SK-N-DZ (cell line): ENCODE measurements around the gene KRTAP12-4.
"Not testable (repeated sequence)": the region's sequence is repeated elsewhere in the genome, so short reads cannot be mapped to it uniquely, and the experiment has no call there.

Source experiments
- DNase-seq: peaks from one replicate; pipeline ENCODE4 v3.0.0-alpha.2; 2015; ENCODE audit warnings: low spot score

KRTAP12-4 gene

DNA sequence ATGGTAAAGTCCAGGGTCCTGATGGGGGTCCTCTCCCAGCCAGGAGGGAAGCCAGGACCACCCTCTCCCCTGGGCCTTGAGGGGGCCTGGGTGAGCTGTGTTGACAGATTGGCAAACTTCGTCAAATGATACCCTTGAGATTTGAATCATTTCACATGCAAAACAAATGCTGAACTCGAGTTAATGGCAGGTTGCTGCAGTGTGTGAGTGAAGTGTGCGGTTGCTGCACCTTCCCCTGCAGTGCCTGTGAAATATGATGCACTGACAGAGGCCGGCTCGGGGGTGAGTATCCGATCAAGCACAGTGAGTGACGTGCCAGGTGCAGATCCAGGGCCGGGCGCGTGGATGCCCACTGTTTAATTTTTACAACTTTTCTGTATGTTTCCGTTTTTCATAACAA, 33.2 kb upstream of the KRTAP12-4 start:
- no peak for DNase-seq

DNA sequence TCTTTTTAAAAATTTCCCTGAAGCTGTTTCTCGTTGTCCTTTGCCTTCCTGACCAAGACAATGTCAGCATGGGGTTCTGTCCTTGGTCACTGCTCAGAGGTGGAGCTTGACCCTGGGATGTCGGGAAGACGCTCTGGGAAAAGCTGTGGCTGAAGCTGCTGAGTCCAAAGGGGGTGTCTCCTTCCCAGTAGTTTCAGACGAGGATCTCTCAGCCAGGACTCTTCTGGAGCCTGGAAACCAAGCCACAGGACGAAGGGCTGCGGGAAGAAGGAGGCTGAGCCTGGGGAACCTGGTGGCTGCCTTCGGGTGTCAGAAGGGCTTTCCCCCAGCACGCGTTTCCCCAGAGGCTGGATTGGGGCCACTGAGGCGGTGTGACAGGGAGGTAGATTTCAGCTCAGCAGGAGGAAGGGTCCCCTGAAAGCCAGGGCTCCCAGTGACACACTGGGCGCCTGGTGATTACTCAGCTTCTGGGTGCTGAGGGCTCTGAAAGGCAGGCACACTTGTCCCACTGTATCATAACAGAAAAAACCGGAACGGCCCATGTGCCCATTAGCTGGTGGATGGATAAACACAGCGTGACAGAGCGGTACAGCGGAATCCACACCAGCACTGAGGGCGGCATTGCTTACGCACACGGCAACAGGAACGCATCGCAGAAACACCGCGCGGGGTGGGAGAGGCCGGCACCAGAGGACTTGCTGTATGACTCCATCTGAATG, 32.5 kb upstream of the KRTAP12-4 start:
- DNase-seq: no peak

DNA sequence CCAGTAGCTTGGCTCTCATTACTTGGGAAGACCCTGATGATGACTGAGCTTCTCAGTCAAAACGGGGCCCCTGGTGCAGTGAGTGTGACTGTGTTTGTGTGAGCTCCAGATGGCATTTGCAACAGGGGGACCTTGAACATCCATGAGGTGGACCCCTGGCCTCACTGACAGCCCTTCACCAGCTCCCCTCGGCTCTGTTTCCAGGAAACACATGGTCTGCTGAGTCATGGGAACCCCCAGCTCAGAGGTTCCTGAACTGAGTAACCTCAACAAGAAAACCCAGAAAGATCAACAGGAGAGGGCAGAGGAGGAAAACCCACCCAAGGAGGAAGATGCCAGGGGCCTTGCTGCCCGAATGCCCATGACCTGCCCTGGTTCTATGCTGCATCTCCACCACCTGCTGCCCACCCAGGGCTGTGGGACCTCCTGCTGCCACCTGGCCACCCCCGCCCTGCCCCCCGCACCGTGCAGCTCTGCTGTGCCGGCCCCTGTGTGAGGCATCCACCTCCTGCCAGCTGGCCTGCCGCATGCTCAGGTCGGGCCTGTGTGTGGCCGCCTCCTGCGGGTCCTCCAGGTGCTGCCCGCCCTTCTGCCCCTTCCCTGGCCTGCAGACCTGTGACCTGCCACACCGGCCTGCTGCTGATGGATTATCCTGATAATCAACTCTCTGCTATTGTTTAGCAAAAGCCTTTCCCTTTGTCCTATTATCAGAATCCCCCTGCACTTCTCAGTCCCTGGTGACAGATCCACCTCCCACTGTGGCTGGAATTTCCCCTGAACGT, 31.7 kb upstream of the KRTAP12-4 start:
- no peak for DNase-seq

DNA sequence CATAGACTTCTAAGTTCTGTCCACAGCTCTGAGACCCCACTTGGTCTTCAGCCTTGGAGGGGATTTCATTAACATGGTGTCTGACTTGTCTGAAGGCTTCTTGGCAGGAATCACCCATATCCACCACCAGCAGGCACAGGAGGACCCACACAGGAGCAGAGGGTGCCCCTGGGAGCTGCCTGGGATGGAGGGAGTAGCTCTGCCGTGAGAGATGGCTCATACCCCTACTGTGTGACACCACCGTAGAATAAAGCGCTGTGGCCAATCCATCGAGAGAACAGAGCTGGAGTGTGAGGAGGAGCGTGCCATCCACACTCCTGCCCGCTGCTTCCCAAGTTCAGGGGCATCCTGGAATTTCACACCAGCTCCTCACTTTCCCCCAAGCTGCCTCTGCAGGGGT, 30.6 kb upstream of the KRTAP12-4 start:
- DNase-seq: not testable (repeated sequence)

DNA sequence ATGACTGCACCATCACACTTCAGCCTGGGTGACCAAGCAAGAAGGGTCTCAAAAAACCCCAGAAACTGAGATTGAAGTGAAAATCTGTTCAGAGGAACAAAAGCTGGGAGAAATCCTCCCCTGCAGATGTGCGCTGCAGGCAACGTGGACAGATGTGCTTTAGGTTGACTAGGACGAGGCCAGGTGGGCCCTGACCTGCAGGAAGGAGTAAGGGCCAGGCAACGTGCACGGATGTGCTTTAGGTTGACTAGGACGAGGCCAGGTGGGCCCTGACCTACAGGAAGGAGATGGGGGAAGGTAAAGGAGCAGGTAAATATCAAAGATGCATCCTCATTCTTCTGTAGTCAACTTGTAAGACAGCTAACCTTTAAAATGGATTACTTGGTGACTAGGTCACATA, 30.0 kb upstream of the KRTAP12-4 start:
- no peak for DNase-seq

DNA sequence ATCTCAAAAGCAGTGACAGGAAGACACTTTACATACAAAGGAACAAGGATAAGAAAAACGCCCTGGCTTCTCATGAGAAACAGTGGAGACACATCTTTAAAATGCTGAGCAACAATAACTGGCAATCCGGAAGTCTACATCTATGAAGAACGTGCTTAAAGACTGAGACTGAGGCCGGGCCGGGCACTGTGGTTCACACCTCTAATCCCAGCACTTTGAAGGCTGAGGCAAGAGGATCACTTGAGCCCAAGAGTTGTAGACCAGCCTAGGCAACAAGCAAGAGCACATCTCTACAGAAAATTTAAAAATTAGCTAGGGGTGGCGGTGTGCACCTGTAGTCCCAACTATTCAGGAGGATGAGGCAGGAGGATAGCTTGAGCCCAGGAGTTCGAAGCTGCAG, 29.6 kb upstream of the KRTAP12-4 start:
- no peak for DNase-seq

DNA sequence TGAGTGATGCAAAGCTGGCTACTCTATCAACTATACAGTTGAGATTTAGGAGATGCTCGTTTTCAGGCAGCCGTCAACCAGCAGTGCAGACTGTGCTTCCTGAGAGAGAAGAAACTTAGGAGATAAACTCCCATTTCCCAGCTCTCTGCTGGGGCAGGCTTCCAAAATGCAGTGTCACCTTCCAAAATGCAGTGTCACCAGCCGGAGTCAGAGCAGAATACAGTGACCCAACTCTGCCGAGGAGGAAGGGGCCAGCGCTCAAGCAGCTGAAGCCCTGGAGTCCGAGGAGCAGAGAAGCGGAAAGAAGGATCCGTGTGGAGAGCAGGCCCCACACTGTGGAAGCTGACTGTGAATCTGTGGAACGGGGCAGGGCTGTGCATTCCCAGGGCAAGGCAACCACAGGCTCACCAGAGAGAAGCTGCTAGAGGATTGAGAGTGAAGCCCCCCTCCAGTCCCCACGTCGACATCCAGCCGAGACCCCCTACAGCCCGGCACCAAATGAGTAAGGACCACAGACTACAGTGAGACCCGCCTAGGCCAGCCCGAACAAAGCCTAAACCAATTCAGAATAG, 28.2 kb upstream of the KRTAP12-4 start:
- DNase-seq: no peak

DNA sequence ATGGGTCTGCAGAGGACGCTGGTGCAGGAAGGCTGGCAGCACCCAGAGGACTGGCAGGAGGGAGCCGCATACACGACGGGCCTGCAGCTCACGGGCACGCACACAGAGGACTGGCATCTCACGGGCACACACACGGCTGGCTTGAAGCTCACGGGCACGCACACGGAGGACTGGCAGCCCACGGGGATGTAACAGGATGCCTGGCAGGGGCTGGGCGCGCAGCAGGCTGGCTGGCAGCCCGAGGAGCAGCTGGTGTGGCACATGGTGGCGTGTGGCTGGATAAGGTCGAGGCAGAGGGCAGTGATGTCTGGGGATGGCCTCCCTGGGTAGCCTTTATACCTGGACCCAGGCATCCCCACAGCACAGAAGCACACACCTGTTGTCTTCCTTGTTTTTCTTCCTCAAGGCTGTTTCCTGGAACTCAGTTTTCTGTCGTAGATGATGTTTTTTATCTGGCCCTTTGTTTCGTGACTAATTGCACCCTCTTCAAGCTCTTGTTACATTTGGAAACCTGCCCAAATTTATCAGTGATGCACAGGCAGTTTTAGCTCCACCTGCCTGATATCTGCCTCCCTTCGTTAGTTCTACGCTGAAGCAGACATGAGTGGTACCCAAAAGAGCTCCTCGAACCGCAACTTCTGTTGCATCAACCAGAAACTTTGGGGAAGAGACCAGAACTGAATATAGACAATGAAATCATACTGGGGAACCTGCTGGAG, 27.6 kb upstream of the KRTAP12-4 start, which contains the start of gene KRTAP12-1:
TSS of gene KRTAP12-1 (minus strand) at position 303 of the 719 bp plus-strand sequence. CDS start at position 263, 40 bp downstream.
- DNase-seq: no peak

DNA sequence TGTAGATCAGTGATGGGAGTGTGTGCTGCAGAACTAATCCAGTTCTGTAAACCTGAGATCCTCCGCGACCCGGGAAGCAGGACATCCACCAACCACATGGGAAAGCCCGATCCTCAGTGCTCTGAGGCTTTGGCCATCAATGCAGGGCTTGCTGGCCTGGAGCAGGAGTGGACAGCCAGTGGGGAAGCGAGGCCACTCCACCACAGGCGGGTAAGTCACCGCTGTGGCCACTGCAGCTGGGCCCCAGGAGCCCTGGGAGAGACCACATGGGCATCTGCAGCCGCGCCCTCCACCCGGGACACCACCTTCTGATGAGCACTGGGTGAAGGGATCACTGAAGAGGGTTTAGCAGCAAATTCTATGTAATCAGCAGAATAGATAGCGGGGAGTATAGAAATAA, 26.7 kb upstream of the KRTAP12-4 start:
- no peak for DNase-seq

DNA sequence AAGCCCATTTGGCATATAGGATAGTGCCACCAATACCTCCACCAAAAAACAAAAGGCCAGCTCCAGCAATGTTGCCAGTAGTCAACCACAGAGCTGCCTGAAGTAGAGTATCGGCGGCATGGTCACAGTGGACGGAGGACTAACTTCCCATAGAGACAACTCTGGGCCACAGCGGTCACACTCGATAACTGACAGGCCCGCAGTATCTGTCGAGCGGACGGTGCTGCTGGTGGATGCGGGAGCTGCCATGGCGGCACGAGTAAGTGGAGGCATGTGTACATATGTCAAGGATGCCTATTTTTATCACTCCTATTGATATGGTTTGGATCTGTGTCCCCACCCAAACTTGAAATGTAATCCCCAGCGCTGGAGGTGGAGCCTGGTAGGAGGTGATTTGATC, 23.4 kb upstream of the KRTAP12-4 start:
- no peak for DNase-seq

DNA sequence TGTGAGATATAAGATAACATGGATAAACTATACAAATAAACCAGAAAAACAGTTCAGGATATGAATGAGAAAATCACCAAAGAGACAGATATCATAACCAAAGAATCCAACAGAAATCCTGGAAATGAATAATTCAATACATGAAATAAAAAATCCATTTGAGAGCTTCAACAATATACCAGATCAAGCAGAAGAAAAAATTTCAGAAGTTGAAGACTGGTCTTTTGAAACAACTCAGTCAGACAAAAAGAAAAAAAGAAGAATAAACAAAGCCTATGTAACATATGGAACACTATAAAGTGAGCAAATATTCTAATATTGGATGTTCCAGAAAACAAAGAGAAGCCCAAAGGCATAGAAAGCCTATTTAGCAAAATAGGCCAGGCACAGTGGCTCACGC, 17.5 kb upstream of the KRTAP12-4 start:
- DNase-seq: no peak

DNA sequence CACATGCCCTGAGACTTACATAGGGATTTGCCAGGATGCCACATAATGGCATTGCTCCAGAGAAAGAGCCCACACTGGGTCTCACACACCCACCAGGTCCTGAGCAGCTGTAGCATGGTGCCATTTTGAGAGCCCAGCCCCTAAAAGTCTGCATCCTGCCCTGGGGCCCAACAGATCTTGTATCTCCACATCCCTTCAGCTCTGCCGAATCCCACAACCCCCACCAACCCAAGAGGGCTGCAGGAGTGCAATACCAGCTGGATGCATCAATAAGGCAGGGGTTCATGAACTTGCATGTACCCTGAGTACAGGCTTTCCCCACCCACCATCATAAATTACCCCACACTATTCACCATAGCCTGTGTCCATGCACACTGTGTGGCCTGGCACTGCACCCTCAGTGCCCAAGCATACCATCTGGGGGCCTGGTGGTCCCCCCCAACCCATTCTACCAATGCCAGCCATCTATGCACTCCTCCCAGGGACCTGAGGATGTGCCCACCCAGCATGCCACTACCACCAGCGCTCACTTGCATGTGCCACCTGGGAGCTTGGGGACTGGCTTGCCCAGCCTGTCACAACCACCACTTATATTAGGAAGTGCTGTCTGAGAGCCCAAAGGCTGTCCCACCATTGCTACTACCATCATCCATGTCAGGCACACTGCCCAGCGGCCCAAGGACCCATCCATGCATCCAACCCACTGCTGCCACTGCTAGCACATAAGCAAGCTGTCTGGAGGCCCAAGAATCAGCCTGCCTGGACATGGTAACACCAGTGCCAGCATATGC, 16.4 kb upstream of the KRTAP12-4 start:
- DNase-seq: no peak

DNA sequence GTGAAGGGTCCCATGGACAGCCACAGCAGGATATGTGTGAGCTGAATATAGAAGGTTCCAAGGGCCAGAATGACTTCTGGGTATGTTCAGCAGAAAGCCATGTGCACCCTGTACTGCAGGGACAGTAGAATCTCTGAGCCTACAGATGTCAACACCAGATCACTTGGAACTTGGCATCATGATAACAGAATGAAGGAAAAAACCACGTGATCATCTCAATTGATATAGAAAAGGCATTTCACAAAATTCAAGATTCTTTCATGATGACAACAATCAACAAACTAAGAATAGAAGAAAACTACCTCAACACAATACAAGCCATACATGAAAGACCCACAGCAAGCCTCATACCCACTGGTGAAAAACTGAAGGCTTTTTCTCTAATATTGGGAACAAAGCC, 13.2 kb upstream of the KRTAP12-4 start:
- DNase-seq: no peak

DNA sequence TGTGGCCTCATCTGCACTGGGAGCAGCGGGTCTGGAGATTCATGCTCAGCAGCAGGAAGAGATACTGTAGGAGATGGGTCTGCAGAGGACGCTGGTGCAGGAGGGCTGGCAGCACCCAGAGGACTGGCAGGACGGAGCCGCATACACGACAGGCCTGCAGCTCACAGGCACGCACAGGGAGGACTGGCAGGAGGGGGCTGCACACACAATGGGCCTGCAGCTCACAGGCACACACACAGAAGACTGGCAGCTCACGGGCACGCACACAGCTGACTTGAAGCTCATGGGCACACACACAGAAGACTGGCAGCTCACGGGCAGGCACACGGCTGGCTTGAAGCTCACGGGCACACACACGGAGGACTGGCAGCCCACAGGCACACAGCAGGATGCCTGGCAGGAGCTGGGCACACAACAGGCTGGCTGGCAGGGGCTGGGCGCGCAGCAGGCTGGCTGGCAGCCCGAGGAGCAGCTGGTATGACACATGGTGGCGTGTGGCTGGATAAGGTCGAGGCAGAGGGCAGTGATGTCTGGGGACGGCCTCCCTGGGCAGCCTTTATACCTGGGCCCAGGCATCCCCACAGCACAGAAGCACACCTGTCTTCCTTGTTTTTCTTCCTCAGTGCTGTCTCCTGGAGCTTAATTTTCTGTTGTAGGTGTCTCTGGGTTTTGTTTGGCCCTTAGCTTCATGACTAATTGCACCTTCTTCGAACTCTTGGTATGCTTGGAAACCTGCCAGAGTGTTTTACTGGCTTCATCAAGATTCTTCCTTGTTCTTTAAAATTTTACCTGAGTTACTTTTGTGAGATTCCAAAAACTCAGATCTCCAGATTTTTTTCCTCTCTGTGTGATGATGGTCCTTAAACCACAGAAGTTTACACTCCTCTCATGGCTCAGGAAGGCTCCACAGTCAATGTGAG, 12.2 kb upstream of the KRTAP12-4 start, which contains the start of gene KRTAP12-2:
TSS of gene KRTAP12-2 (minus strand) at position 527 of the 920 bp plus-strand sequence. CDS start at position 486, 41 bp downstream.
- DNase-seq: no peak

DNA sequence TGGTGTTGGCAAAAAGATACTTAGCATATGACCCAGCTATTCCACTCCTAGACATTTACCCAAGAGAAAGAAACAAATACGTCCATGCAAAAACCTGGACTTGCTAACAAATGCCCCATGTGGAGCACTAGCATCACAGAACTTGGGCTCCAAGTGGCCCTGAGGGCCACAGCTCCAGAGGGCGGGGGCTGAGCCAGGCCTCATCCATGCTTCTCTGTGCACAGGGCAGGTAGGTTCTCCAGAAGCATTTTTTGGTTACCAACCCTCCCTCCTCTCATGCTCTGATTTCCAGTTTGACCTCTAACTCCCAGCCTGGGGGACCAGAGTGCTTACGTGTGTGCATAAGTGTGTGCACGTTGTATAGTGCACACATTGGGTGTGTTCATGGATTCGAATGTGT, 10.2 kb upstream of the KRTAP12-4 start:
- no peak for DNase-seq

DNA sequence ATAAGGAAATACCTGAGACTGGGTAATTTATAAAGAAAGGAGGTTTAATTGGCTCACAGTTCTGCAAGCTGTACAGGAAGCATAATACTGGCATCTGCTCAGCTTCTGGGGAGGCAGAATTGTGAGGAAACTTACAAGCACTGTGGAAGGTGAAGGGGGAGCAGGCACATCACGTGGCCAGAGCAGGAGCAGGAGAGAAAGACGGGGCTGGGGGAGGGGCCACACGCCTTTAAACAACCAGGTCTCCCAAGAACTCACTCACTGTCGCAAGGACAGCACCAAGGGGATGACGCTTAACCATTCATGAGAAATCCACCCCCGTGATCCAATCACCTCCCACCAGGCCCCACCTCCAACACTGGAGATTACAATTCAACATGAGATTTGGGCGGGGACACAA, 7.1 kb upstream of the KRTAP12-4 start:
- not testable (repeated sequence) for DNase-seq

DNA sequence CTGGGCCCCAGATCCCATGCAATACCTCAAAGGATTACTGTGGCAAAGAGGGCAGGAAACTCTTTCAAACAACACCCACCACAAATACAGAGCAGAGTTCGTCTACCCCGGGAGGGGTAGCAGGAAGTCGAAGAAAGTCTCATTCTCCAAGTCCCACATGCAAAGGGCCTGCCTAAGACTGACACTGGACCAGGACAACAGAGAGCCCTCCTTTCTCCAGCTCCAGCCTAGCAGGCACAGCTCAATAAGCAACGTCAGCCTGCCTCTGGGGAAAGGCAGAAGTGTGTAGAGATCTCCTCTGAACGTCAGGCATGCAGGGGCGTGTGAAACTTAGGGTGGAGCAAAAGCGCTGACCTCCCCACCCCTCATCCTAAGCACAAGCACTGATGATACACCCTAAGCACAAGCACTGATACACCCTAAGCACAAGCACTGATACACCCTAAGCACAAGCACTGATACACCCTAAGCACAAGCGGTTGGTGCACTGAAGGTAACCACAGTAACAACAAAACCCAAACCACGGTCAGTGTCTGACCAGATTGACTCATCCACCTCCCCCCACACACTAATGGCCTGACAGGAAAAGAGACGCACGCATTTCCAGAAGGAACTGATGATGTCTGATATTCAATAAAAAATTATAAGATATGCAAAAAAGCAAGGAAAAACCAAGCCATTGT, 4.6 kb upstream of the KRTAP12-4 start:
- DNase-seq: no peak

DNA sequence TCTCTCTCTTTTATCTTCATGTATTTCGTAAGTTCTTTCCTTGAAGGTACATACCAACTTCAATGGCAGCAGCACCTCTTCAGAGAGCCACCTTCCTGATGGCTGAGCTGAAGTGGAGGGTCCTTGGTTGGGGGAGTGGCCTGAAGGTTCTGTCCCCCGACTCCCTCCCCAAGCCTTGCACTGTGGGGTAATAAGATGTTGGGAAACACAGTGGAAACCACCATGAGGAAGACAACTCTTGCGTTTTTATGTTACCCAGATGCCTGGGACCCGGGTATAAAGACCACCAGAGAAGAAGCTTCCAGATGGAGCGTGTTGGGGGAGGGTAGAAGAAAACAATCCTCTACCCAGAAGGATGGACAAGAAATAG, 4.1 kb upstream of the KRTAP12-4 start:
- no peak for DNase-seq
